Peyer's patch (tissue), 4 donors: Measurements from ENCODE around the gene PDE6A. TPM values are rescaled to one million over a fixed set of nuclear protein-coding genes. Genes with fewer than 3 reads are reported as not detected.

ENCODE experiments used
- DNase-seq, 3 donors: peaks; one replicate each; pipeline ENCODE4 v3.0.0-alpha.2; 2017 to 2019
- H3K27ac ChIP-seq, 4 donors: fragments of 200-600 bp; sonication (generic); one replicate each; pipeline ENCODE4 v1.5.1; 2016 to 2019
- H3K27me3 ChIP-seq, 2 donors: fragments of 200-600 bp; sonication (generic); one replicate each; pipeline ENCODE4 v1.5.1; 2019
- H3K36me3 ChIP-seq, 3 donors: fragments of 200-600 bp; sonication (generic); one replicate each; pipeline ENCODE4 v1.5.1; 2016 to 2019
- H3K4me1 ChIP-seq, 4 donors: fragments of 200-600 bp; sonication (generic); one replicate each; pipeline ENCODE4 v1.5.1; 2016 to 2019
- H3K4me3 ChIP-seq, 4 donors: fragments of 200-600 bp; sonication (generic); 1 replicate in 3 of 4; 2 replicates in 1 of 4; pipeline ENCODE4 v1.5.1; 2016 to 2019; ENCODE audit warnings: mild to moderate bottlenecking in 1 of 4
- H3K9me3 ChIP-seq, 4 donors: fragments of 200-600 bp; sonication (generic); one replicate each; pipeline ENCODE4 v1.5.1; 2016 to 2019; ENCODE audit warnings: mild to moderate bottlenecking in 1 of 4
- CTCF ChIP-seq, 6 experiments: fragments of 450-650 bp in 4 of 6; fragments of 200-600 bp in 2 of 6; sonication (generic) in 1 of 6; IDR thresholded peaks; one replicate each; pipeline ENCODE4 v1.5.1; 2017 to 2019; ENCODE audit warnings: antibody characterized with exemption in 6 of 6, mild to moderate bottlenecking in 3 of 6, moderate library complexity in 1 of 6
- POLR2A ChIP-seq, 2 donors: fragments of 450-650 bp; IDR thresholded peaks; one replicate each; pipeline ENCODE4 v1.5.1; 2017; ENCODE audit warnings: antibody characterized with exemption in 2 of 2, mild to moderate bottlenecking in 2 of 2, moderate library complexity in 2 of 2
- total RNA-seq, 4 donors: library from RNA; depleted of rRNA; stranded (reverse); fragments of >200 nt; gene quantifications; one replicate each; pipeline ENCODE4 v1.1.0, GENCODE V29; 2016

The PDE6A gene
- total RNA-seq, 4 donors from 2014 or later: not detected

DNA sequence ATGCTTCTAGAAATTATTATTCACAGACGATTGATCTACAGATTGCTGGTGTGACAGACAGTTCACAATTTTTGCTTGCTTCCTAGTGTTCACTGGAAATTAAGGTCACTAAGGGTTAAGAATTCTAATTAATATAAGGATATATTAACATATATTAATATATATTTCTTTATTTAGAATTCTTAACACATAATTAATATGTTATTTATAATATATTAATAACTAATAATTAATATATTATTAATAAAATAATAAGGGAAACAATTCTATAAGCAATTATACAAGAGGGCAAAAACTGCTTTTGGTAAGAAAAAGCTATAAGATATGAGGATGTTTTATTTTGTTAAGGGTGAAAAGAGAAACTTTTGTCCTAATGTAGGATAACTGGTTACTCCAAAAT is 56.3 kb downstream of the PDE6A start:
- Histone ChIP-seq H3K4me1 (peaks cover 0 to 12% (median 3%) of the 10 kb centered on the region in 4 donors), H3K27ac (no peak overlapping the region), H3K4me3 (no peak overlapping the region), H3K36me3 (no peaks in the 10 kb centered on the region), H3K9me3 (no peaks in the 10 kb centered on the region), H3K27me3 (no peaks in the 10 kb centered on the region)
- TF ChIP-seq POLR2A (IDR thresholded peaks at IDR 0.05) (no peak), CTCF (IDR thresholded peaks at IDR 0.05) (no peak)
- no peak for DNase-seq

DNA sequence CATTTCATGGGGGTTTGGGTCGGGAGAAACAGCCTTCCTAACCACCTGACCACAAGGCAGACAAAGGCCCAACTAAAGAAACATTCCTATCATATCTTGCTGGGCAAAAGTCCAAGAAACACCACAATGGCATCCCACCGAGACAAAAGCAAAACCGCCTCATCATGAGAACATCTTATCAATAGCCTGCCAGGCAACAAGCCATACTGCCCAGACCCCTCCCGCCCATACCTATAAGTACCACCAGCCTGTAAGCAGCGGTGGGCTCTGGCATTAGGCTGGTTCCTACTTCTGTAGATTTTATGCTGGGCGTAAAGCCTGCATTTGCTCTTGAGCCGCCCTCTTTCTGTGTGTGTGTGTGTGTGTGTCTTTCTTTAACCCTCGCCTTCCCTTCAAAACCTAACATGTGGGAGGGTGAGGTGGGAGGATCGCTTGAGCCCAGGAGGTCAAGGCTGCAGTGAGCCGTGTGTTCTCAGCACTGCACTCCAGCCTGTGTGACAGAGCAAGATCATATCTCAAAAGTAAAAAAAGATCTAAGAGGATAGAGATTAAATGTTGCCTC is 56.9 kb downstream of the PDE6A start:
- Histone ChIP-seq H3K27ac (no peak overlapping the region), H3K36me3 (no peaks in the 10 kb centered on the region), H3K27me3 (no peaks in the 10 kb centered on the region), H3K9me3 (no peaks in the 10 kb centered on the region), H3K4me1 (peaks cover 0 to 12% (median 3%) of the 10 kb centered on the region in 4 donors), H3K4me3 (no peak overlapping the region)
- TF ChIP-seq CTCF (IDR thresholded peaks at IDR 0.05) (no peak), POLR2A (IDR thresholded peaks at IDR 0.05) (no peak)
- no peak for DNase-seq

DNA sequence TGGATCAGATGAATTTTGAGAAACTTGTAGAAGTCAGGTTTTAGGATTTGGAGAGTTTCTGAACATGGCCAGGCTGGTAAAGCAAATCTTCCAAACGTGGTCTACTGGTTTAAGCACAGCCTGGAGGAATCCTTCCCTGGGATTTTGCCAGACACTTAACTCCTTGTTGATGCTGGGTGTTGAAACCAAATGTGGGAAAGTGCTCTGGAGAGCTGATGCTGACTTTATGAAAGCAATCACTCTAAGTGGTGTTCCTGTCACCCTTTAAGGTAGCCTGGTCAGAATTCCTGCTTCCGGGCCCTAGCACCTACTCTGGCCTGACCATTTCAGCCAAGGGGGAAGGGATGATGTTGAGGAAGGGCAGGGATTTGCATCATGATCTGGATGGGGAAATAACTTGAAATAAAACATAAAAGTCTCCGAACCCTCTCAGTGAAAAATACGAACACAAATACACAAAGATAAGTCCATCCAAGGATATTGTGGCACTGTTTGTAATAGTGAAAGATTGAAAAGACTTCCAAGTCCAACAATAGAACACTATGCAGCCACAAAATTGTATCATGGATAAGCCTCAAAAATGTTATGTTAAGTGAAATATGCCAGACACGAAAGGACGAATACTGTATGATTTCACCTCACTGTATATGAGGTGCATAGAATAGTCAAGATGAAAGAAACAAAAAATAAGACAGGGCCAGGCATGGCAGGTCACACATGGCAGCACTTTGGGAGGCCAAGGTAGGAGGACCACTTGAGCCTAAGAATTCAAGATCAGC is 57.7 kb downstream of the PDE6A start:
- TF ChIP-seq CTCF (IDR thresholded peaks at IDR 0.05) (no peak), POLR2A (IDR thresholded peaks at IDR 0.05) (no peak)
- Histone ChIP-seq H3K9me3 (no peaks in the 10 kb centered on the region), H3K4me3 (no peak overlapping the region), H3K4me1 (peaks cover 0 to 12% (median 3%) of the 10 kb centered on the region in 4 donors), H3K27me3 (no peaks in the 10 kb centered on the region), H3K27ac (no peak overlapping the region), H3K36me3 (no peaks in the 10 kb centered on the region)
- no peak for DNase-seq

GRCh38 chr5:149886060-149886459 is 58.5 kb downstream of the PDE6A start:
- no peaks in the 10 kb centered on the region for H3K9me3 ChIP-seq
- no peak for DNase-seq
- no peak overlapping the region for H3K4me3 ChIP-seq
- H3K4me1 ChIP-seq: peaks cover 0 to 12% (median 3%) of the 10 kb centered on the region in 4 donors
- H3K27me3 ChIP-seq: no peaks in the 10 kb centered on the region
- TF ChIP-seq CTCF (IDR thresholded peaks at IDR 0.05) (no peak), POLR2A (IDR thresholded peaks at IDR 0.05) (no peak)
- peak overlapping the region in 1 of 4 donors; percentile 62 for H3K27ac ChIP-seq
- H3K36me3 ChIP-seq: no peaks in the 10 kb centered on the region

DNA sequence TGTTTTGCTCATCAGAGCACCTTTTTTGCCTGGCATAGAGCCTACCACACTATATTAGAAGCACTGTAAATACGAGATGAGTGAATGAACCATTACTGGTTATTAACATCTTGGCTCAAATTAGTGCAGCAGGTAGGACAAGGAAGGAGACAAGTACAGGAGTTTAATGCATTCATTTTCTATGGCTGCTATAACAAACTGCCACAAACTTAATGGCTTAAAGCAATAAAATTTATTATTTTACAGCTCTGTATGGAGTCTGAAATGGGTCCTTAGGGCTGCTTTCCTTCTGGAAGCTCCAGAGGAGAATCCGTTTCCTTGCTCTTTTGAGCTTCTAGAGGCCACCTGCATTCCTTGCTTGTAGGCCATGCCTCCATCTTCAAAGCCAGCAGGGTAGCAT is 59.1 kb downstream of the PDE6A start:
- Histone ChIP-seq H3K27me3 (no peaks in the 10 kb centered on the region), H3K9me3 (no peaks in the 10 kb centered on the region), H3K4me1 (peaks cover 0 to 12% (median 3%) of the 10 kb centered on the region in 4 donors), H3K36me3 (no peaks in the 10 kb centered on the region), H3K27ac (peak overlapping the region in 1 of 4 donors; percentile 62), H3K4me3 (no peak overlapping the region)
- no peak for TF ChIP-seq POLR2A (IDR thresholded peaks at IDR 0.05)
- TF ChIP-seq CTCF (IDR thresholded peaks at IDR 0.05): no peak
- DNase-seq: no peak
